Fibroblast of lung (primary cell): ENCODE results near the gene GYPC. TPM values are rescaled to one million over a fixed set of nuclear protein-coding genes. Genes with fewer than 3 reads are reported as not detected.
"Not testable (repeated sequence)": the region's sequence is repeated elsewhere in the genome, so short reads cannot be mapped to it uniquely, and the experiment has no call there.

Experiments
- DNase-seq, 2 donors: peaks; one replicate each; pipeline versions ENCODE4 v3.0.0 to v3.0.0-alpha.2; 2010; ENCODE audit warnings: low read depth in 2 of 2
- H2AFZ ChIP-seq: 2 replicates; pipeline ENCODE4 v1.5.1; 2012; ENCODE audit warnings: low read length, control low read depth, inconsistent platforms
- H3K27ac ChIP-seq: 2 replicates; pipeline ENCODE4 v1.5.1; 2011; ENCODE audit warnings: low read length, control low read depth; ENCODE audit not compliant: insufficient read depth
- H3K27me3 ChIP-seq: 2 replicates; pipeline ENCODE4 v1.5.1; 2011; ENCODE audit warnings: mild to moderate bottlenecking, low read length; ENCODE audit not compliant: control insufficient read depth, insufficient read depth
- H3K36me3 ChIP-seq: 2 replicates; pipeline ENCODE4 v1.5.1; 2011; ENCODE audit warnings: low read length; ENCODE audit not compliant: control insufficient read depth, insufficient read depth
- H3K4me1 ChIP-seq: 2 replicates; pipeline ENCODE4 v1.5.1; 2011; ENCODE audit warnings: low read length; ENCODE audit not compliant: control insufficient read depth, insufficient read depth; ENCODE audit errors: extremely low read depth
- H3K4me2 ChIP-seq: 2 replicates; pipeline ENCODE4 v1.5.1; 2011; ENCODE audit warnings: low read length, control low read depth; ENCODE audit not compliant: insufficient read depth; ENCODE audit errors: extremely low read depth
- H3K4me3 ChIP-seq, 4 experiments: fragments of 200-600 bp in 1 of 4; sonication (generic) in 1 of 4; replicated peaks in 1 of 4; 2 replicates each; pipeline ENCODE4 v1.5.1; 2011 to 2016; ENCODE audit warnings: low read length in 4 of 4, low read depth in 3 of 4, mild to moderate bottlenecking in 3 of 4, control low read depth in 2 of 4, inconsistent platforms in 1 of 4, mixed read lengths in 1 of 4; ENCODE audit not compliant: insufficient read depth in 1 of 4; ENCODE audit errors: control extremely low read depth in 1 of 4
- H3K79me2 ChIP-seq: 2 replicates; pipeline ENCODE4 v1.5.1; 2012; ENCODE audit warnings: mild to moderate bottlenecking, low read length, inconsistent platforms; ENCODE audit not compliant: control insufficient read depth, insufficient read depth
- H3K9ac ChIP-seq: 2 replicates; pipeline ENCODE4 v1.5.1; 2011; ENCODE audit warnings: mild to moderate bottlenecking, low read length, control low read depth; ENCODE audit not compliant: insufficient read depth
- H3K9me3 ChIP-seq: 2 replicates; pipeline ENCODE4 v1.5.1; 2012; ENCODE audit warnings: low read depth, low read length; ENCODE audit not compliant: control insufficient read depth, insufficient read depth
- H4K20me1 ChIP-seq: 2 replicates; pipeline ENCODE4 v1.5.1; 2011; ENCODE audit warnings: low read length; ENCODE audit not compliant: control insufficient read depth, insufficient read depth; ENCODE audit errors: extremely low read depth
- CTCF ChIP-seq, 2 donors: IDR thresholded peaks in 1 of 2; conservative IDR thresholded peaks in 1 of 2; 1 replicate in 1 of 2; 2 replicates in 1 of 2; pipeline ENCODE4 v1.5.1; 2011 to 2012; ENCODE audit warnings: low read length in 2 of 2, control low read depth in 1 of 2, inconsistent platforms in 1 of 2, low read depth in 1 of 2, mild to moderate bottlenecking in 1 of 2
- EZH2 ChIP-seq: IDR thresholded peaks from 2 replicates; pipeline ENCODE4 v1.5.1; 2012; ENCODE audit warnings: low read length, control low read depth, mild to moderate bottlenecking; ENCODE audit errors: missing control alignments
- polyA plus RNA-seq, 2 donors: library from polyadenylated mRNA; depleted of rRNA in 1 of 2; stranded (reverse) in 1 of 2; unstranded in 1 of 2; fragments of >200 nt; gene quantifications; 2 replicates each; pipeline ENCODE4 v1.2.1, GENCODE V29; 2011 to 2012; ENCODE audit warnings: missing spikeins in 1 of 2
- total RNA-seq: library from RNA; depleted of rRNA; stranded (reverse); fragments of >200 nt; gene quantifications from 2 replicates; pipeline ENCODE4 v1.2.1, GENCODE V29; 2014

GYPC gene
- total and polyA plus RNA-seq, 2 donors (not counting 1 experiment from before 2014, with no cell fraction given) = 135 to 167 TPM

- no peaks in the 10 kb centered on the region for H4K20me1 ChIP-seq
- H2AFZ ChIP-seq = no peak overlapping the region
- TF ChIP-seq CTCF (conservative IDR thresholded peaks at IDR 0.05 in 1 of 2, IDR thresholded peaks at IDR 0.05 in 1 of 2; ENCODE audit: low read depth in 1 of 2, low read length in 2 of 2) = no peak
- no peak for TF ChIP-seq EZH2
- no peak overlapping the region for H3K9ac ChIP-seq
- no peaks in the 10 kb centered on the region for H3K9me3 ChIP-seq
- no peak overlapping the region for H3K4me2 ChIP-seq
- H3K27me3 ChIP-seq = no peaks in the 10 kb centered on the region
- H3K27ac ChIP-seq = no peak overlapping the region
- DNase-seq = no peak
- no peaks in the 10 kb centered on the region for H3K36me3 ChIP-seq
- H3K4me1 ChIP-seq = no peaks in the 10 kb centered on the region
- H3K4me3 ChIP-seq = no peak overlapping the region
- H3K79me2 ChIP-seq = no peaks in the 10 kb centered on the region
Observed at GRCh38 chr2:126687503-126687902, 31.5 kb downstream of the GYPC start.

DNA sequence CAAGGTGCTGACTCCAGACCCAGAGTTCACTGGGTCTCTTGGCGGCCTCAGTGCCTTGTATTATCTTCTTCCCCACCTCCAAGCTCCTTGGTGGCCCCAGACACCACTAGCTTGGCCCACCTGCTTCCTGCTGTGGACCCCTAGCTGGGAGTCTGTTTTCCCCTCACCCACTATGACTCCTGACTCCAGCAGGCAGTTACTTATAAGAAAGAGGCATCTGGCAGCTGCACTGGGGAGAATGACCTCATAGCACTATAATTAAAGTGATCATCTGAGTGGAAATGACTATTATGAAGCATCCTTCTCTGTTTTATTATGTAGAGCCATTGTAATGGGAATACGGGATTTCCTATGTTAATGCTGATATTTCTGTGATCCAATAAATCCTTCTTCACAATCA is 32.6 kb downstream of the GYPC start:
- not testable (repeated sequence) for H4K20me1 ChIP-seq, H3K9me3 ChIP-seq, H3K36me3 ChIP-seq, H3K4me2 ChIP-seq, H3K27ac ChIP-seq, H3K9ac ChIP-seq, DNase-seq, H3K27me3 ChIP-seq, H3K4me1 ChIP-seq, H2AFZ ChIP-seq, H3K79me2 ChIP-seq, H3K4me3 ChIP-seq

DNA sequence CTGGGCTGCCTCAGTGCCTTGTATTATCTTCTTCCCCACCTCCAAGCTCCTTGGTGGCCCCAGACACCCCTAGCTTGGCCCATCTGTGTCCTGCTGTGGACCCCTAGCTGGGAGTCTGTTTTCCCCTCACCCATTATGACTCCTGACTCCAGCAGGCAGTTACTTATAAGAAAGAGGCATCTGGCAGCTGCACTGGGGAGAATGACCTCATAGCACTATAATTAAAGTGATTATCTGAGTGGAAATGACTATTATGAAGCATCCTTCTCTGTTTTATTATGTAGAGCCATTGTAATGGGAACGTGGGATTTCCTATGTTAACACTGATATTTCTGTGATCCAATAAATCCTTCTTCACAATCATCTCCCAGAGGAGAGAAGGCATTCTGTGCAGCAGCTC is 36.3 kb downstream of the GYPC start:
- not testable (repeated sequence) for DNase-seq, H3K9ac ChIP-seq, H3K4me3 ChIP-seq

GRCh38 chr2:126692934-126693592 is 37.1 kb downstream of the GYPC start:
- H4K20me1 ChIP-seq, H2AFZ ChIP-seq, H3K27me3 ChIP-seq, H3K36me3 ChIP-seq, DNase-seq, H3K4me3 ChIP-seq, H3K27ac ChIP-seq, H3K9ac ChIP-seq, H3K4me2 ChIP-seq, H3K9me3 ChIP-seq, H3K4me1 ChIP-seq, H3K79me2 ChIP-seq: not testable (repeated sequence)

More for the DNA sequence above, 36.3 kb downstream of the GYPC start:
- not testable (repeated sequence) for H3K27me3 ChIP-seq, H3K36me3 ChIP-seq, H2AFZ ChIP-seq, H3K27ac ChIP-seq, H3K9me3 ChIP-seq, H3K4me1 ChIP-seq, H3K4me2 ChIP-seq, H4K20me1 ChIP-seq, H3K79me2 ChIP-seq
